GM23338 (cell line): ENCODE results near the gene APCDD1L. TPM values are rescaled to one million over a fixed set of nuclear protein-coding genes. Genes with fewer than 3 reads are reported as not detected.

Experiments
- ATAC-seq: fragments of 200-7000 bp; cut with Tn5 transposase; 3 replicates; pipeline ENCODE4 v1.9.1; 2020
- DNase-seq: peaks from one replicate; pipeline ENCODE4 v3.0.0-alpha.2; 2015; ENCODE audit warnings: low spot score
- H2AFZ ChIP-seq: fragments of 200-600 bp; sonication (generic); 2 replicates; pipeline ENCODE4 v1.8.0; 2016; ENCODE audit warnings: antibody characterized with exemption, mild to moderate bottlenecking, moderate library complexity
- H3F3A ChIP-seq: fragments of 200-600 bp; sonication (generic); replicated peaks from 2 replicates; pipeline ENCODE4 v1.8.0; 2017; ENCODE audit warnings: antibody characterized with exemption, mixed run types, low read depth
- H3K27ac ChIP-seq: fragments of 200-600 bp; sonication (generic); 2 replicates; pipeline ENCODE4 v1.6.1; 2016; ENCODE audit warnings: low read depth
- H3K27me3 ChIP-seq: fragments of 200-600 bp; sonication (generic); 2 replicates; pipeline ENCODE4 v1.8.0; 2016; ENCODE audit warnings: mild to moderate bottlenecking, mixed run types, moderate library complexity; ENCODE audit not compliant: insufficient read depth
- H3K36me3 ChIP-seq: fragments of 200-600 bp; sonication (generic); 2 replicates; pipeline ENCODE4 v1.8.0; 2016; ENCODE audit warnings: mild to moderate bottlenecking; ENCODE audit not compliant: insufficient read depth
- H3K4me1 ChIP-seq: fragments of 200-600 bp; sonication (generic); 2 replicates; pipeline ENCODE4 v1.8.0; 2016; ENCODE audit warnings: mild to moderate bottlenecking, moderate library complexity; ENCODE audit not compliant: insufficient read depth
- H3K4me2 ChIP-seq: fragments of 200-600 bp; sonication (generic); 2 replicates; pipeline ENCODE4 v1.7.1; 2017; ENCODE audit warnings: mixed run types
- H3K4me3 ChIP-seq: fragments of 200-600 bp; sonication (generic); 2 replicates; pipeline ENCODE4 v1.6.1; 2016; ENCODE audit warnings: mixed run types
- H3K79me2 ChIP-seq: fragments of 200-600 bp; sonication (generic); replicated peaks from 2 replicates; pipeline ENCODE4 v1.8.0; 2017; ENCODE audit warnings: mild to moderate bottlenecking; ENCODE audit not compliant: insufficient read depth
- H3K9me2 ChIP-seq: fragments of 200-600 bp; sonication (generic); 2 replicates; pipeline ENCODE4 v1.8.0; 2017; ENCODE audit not compliant: insufficient read depth
- H4K20me1 ChIP-seq: fragments of 200-600 bp; sonication (generic); replicated peaks from 2 replicates; pipeline ENCODE4 v1.8.0; 2017; ENCODE audit warnings: mild to moderate bottlenecking; ENCODE audit not compliant: insufficient read depth
- H3K27ac Mint-ChIP-seq: 2 replicates; pipeline ENCODE4 v1.8.0; 2020; ENCODE audit warnings: inconsistent platforms, mild to moderate bottlenecking, moderate library complexity, mixed read lengths
- H3K27me3 Mint-ChIP-seq: 3 replicates; pipeline ENCODE4 v1.8.0; 2022; ENCODE audit warnings: low read depth, mild to moderate bottlenecking, moderate library complexity, mixed read lengths, inconsistent platforms; ENCODE audit not compliant: insufficient read depth, poor library complexity
- H3K36me3 Mint-ChIP-seq: 3 replicates; pipeline ENCODE4 v1.8.0; 2021; ENCODE audit warnings: low read depth, mild to moderate bottlenecking, inconsistent platforms, moderate library complexity, mixed read lengths
- H3K4me1 Mint-ChIP-seq: 3 replicates; pipeline ENCODE4 v1.8.0; 2020; ENCODE audit warnings: mild to moderate bottlenecking, inconsistent platforms, mixed read lengths
- H3K4me3 Mint-ChIP-seq: 3 replicates; pipeline ENCODE4 v1.8.0; 2021; ENCODE audit warnings: moderate library complexity, mild to moderate bottlenecking, inconsistent platforms, mixed read lengths
- H3K9me3 Mint-ChIP-seq: 3 replicates; pipeline ENCODE4 v1.8.0; 2020; ENCODE audit warnings: moderate library complexity, mild to moderate bottlenecking, inconsistent platforms, mixed read lengths
- CREB1 ChIP-seq: fragments of 250-450 bp; sonication (Bioruptor Pico); IDR thresholded peaks from 2 replicates; pipeline ENCODE4 v1.5.0; 2020; ENCODE audit warnings: low read depth, mild to moderate bottlenecking, moderate library complexity
- CTCF ChIP-seq, 2 experiments: fragments of 200-600 bp in 1 of 2; sonication (generic) in 1 of 2; conservative IDR thresholded peaks; 2 replicates each; pipeline versions ENCODE4 v1.5.1 to v1.6.1; 2016 to 2017; ENCODE audit warnings: antibody characterized with exemption in 2 of 2, low read depth in 2 of 2, mild to moderate bottlenecking in 2 of 2, moderate library complexity in 1 of 2
- EZH2 ChIP-seq: fragments of 200-600 bp; sonication (generic); IDR thresholded peaks from one replicate; pipeline ENCODE4 v1.8.0; 2017; ENCODE audit warnings: antibody characterized with exemption, mild to moderate bottlenecking, low read depth; ENCODE audit not compliant: unreplicated experiment
- EZH2phosphoT487 ChIP-seq: fragments of 200-600 bp; sonication (generic); IDR thresholded peaks from one replicate; pipeline ENCODE4 v1.8.1; 2018; ENCODE audit warnings: antibody characterized with exemption; ENCODE audit not compliant: unreplicated experiment
- JUNB ChIP-seq: IDR thresholded peaks from one replicate; pipeline ENCODE4 v1.6.1; 2016; ENCODE audit warnings: antibody characterized with exemption; ENCODE audit not compliant: unreplicated experiment
- NANOG ChIP-seq: IDR thresholded peaks from 2 replicates; pipeline ENCODE4 v1.6.1; 2016; ENCODE audit warnings: antibody characterized with exemption, borderline replicate concordance
- POLR2AphosphoS5 ChIP-seq: IDR thresholded peaks from 2 replicates; pipeline ENCODE4 v1.6.1; 2016; ENCODE audit warnings: antibody characterized with exemption, low read depth
- REST ChIP-seq: IDR thresholded peaks from one replicate; pipeline ENCODE4 v1.6.1; 2018; ENCODE audit warnings: antibody characterized with exemption; ENCODE audit not compliant: unreplicated experiment
- STAT1 ChIP-seq: IDR thresholded peaks from one replicate; pipeline ENCODE4 v1.6.1; 2016; ENCODE audit warnings: antibody characterized with exemption; ENCODE audit not compliant: unreplicated experiment
- ZNF114 ChIP-seq: fragments of 250-450 bp; sonication (Bioruptor Pico); IDR thresholded peaks from 2 replicates; pipeline ENCODE4 v1.5.0; 2020; ENCODE audit warnings: mild to moderate bottlenecking, moderate library complexity
- ZNF331 ChIP-seq: fragments of 250-450 bp; sonication (Bioruptor Pico); IDR thresholded peaks from 2 replicates; pipeline ENCODE4 v1.5.0; 2020; ENCODE audit warnings: low read depth, mild to moderate bottlenecking, moderate library complexity
- polyA plus RNA-seq: library from polyadenylated mRNA; unstranded; fragments of >200 nt; fragmentation: Nextera tagmentation; extraction: Ambion mirVana; gene quantifications from 2 replicates; pipeline ENCODE4 v1.2.1, GENCODE V29; 2016
- total RNA-seq: library from RNA; depleted of rRNA; stranded (reverse); fragments of >200 nt; shearing (Covaris generic); gene quantifications from 2 replicates; pipeline ENCODE4 v1.2.3, GENCODE V29; 2014
- TF ChIP-seq, protein P1 (sequence below): fragments of 250-450 bp; sonication (Bioruptor Pico); IDR thresholded peaks from 2 replicates; pipeline ENCODE4 v1.5.0; 2020; ENCODE audit warnings: mild to moderate bottlenecking, moderate library complexity
- TF ChIP-seq, protein P2 (sequence below): IDR thresholded peaks from 2 replicates; pipeline ENCODE4 v1.6.1; 2016; ENCODE audit warnings: antibody characterized with exemption

APCDD1L gene
- total and polyA plus RNA-seq, 2 experiments from 2014 or later: 1.8 to 4.6 TPM

- Histone ChIP-seq H3K4me1 (peaks cover 17% of the 10 kb centered on the region), H3K4me2 (no peak overlapping the region), H3K27ac (no peak overlapping the region), H3K27me3 (no peaks in the 10 kb centered on the region), H2AFZ (no peak overlapping the region), H3F3A (no peaks in the 10 kb centered on the region), H3K79me2 (no peaks in the 10 kb centered on the region), H3K4me3 (no peak overlapping the region), H4K20me1 (no peaks in the 10 kb centered on the region), H3K9me2 (no peaks in the 10 kb centered on the region; the same call in 1 of the 2 replicates), H3K36me3 (no peaks in the 10 kb centered on the region)
- Mint-ChIP-seq H3K27me3 (peaks cover 3% of the 10 kb centered on the region), H3K4me1 (peaks cover 16% of the 10 kb centered on the region), H3K4me3 (no peak overlapping the region), H3K36me3 (peaks cover 32% of the 10 kb centered on the region; the same call in 2 of the 3 replicates), H3K27ac (no peak overlapping the region), H3K9me3 (peaks cover 52% of the 10 kb centered on the region)
- DNase-seq (no peak), ATAC-seq (no peak)
- no peak for TF ChIP-seq ZNF331
- no peak for TF ChIP-seq NANOG
- TF ChIP-seq, protein P1, sequence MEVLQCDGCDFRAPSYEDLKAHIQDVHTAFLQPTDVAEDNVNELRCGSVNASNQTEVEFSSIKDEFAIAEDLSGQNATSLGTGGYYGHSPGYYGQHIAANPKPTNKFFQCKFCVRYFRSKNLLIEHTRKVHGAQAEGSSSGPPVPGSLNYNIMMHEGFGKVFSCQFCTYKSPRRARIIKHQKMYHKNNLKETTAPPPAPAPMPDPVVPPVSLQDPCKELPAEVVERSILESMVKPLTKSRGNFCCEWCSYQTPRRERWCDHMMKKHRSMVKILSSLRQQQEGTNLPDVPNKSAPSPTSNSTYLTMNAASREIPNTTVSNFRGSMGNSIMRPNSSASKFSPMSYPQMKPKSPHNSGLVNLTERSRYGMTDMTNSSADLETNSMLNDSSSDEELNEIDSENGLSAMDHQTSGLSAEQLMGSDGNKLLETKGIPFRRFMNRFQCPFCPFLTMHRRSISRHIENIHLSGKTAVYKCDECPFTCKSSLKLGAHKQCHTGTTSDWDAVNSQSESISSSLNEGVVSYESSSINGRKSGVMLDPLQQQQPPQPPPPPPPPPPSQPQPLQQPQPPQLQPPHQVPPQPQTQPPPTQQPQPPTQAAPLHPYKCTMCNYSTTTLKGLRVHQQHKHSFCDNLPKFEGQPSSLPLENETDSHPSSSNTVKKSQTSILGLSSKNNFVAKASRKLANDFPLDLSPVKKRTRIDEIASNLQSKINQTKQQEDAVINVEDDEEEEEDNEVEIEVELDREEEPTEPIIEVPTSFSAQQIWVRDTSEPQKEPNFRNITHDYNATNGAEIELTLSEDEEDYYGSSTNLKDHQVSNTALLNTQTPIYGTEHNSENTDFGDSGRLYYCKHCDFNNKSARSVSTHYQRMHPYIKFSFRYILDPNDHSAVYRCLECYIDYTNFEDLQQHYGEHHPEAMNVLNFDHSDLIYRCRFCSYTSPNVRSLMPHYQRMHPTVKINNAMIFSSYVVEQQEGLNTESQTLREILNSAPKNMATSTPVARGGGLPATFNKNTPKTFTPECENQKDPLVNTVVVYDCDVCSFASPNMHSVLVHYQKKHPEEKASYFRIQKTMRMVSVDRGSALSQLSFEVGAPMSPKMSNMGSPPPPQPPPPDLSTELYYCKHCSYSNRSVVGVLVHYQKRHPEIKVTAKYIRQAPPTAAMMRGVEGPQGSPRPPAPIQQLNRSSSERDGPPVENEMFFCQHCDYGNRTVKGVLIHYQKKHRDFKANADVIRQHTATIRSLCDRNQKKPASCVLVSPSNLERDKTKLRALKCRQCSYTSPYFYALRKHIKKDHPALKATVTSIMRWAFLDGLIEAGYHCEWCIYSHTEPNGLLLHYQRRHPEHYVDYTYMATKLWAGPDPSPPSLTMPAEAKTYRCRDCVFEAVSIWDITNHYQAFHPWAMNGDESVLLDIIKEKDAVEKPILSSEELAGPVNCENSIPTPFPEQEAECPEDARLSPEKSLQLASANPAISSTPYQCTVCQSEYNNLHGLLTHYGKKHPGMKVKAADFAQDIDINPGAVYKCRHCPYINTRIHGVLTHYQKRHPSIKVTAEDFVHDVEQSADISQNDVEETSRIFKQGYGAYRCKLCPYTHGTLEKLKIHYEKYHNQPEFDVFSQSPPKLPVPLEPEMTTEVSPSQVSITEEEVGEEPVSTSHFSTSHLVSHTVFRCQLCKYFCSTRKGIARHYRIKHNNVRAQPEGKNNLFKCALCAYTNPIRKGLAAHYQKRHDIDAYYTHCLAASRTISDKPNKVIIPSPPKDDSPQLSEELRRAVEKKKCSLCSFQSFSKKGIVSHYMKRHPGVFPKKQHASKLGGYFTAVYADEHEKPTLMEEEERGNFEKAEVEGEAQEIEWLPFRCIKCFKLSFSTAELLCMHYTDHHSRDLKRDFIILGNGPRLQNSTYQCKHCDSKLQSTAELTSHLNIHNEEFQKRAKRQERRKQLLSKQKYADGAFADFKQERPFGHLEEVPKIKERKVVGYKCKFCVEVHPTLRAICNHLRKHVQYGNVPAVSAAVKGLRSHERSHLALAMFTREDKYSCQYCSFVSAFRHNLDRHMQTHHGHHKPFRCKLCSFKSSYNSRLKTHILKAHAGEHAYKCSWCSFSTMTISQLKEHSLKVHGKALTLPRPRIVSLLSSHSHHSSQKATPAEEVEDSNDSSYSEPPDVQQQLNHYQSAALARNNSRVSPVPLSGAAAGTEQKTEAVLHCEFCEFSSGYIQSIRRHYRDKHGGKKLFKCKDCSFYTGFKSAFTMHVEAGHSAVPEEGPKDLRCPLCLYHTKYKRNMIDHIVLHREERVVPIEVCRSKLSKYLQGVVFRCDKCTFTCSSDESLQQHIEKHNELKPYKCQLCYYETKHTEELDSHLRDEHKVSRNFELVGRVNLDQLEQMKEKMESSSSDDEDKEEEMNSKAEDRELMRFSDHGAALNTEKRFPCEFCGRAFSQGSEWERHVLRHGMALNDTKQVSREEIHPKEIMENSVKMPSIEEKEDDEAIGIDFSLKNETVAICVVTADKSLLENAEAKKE (CRISPR knock-in tag): no peak
- no peak for TF ChIP-seq CREB1 (CRISPR knock-in tag)
- TF ChIP-seq EZH2: no peak
- TF ChIP-seq CTCF (conservative IDR thresholded peaks at IDR 0.05; ENCODE audit: low read depth in 2 of 2): no peak
- TF ChIP-seq STAT1: no peak
- TF ChIP-seq EZH2phosphoT487: no peak
- no peak for TF ChIP-seq JUNB
- no peak for TF ChIP-seq REST
- TF ChIP-seq ZNF114 (CRISPR knock-in tag): no peak
- TF ChIP-seq POLR2AphosphoS5: no peak
- TF ChIP-seq, protein P2, sequence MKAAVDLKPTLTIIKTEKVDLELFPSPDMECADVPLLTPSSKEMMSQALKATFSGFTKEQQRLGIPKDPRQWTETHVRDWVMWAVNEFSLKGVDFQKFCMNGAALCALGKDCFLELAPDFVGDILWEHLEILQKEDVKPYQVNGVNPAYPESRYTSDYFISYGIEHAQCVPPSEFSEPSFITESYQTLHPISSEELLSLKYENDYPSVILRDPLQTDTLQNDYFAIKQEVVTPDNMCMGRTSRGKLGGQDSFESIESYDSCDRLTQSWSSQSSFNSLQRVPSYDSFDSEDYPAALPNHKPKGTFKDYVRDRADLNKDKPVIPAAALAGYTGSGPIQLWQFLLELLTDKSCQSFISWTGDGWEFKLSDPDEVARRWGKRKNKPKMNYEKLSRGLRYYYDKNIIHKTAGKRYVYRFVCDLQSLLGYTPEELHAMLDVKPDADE: no peak
Observed at GRCh38 chr20:58524814-58525213, 9.6 kb upstream of the APCDD1L start.
